ENCODE results near the gene PNMT.
A peak's percentile ranks its signal among the peaks of the same experiment; 100 is the strongest.

PNMT gene

DNA sequence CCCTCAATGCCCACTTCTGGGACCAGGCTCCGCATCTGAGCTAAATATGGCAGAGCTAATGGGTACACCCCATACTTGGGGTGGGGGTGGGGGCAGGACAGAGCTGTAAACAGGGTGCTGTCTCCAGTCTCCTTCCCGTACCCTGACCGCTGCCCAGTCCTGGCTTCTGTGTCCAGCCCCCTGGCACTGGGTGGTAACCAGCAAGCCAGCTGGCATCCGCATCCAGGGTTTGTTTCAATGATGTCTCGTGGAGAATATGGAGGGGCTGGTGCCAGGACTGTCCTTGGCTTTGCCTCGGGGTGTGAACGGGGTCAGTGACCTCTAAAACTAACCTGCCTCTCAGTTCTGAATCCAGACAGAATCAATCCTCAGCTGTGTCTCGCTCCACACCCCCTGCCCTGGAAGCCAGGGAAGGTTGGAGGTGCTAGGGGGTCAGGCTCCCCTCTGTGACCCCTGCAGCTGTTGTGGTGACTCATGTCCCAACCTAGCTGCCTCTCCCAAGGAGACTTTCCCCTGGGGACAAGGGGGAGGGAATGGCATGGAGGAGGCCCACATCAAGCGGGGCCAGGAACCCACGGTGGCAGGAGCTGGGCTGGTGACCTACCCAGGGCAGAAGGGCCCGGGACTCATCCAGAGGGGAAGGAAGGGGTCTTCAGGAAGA is 1.5 kb upstream of the PNMT start:
- no peak overlapping the region for H3K4me3 ChIP-seq (ENCODE audit: low read length)
- DNase-seq (ENCODE audit: low read depth) = no peak
- TF ChIP-seq, protein P1, sequence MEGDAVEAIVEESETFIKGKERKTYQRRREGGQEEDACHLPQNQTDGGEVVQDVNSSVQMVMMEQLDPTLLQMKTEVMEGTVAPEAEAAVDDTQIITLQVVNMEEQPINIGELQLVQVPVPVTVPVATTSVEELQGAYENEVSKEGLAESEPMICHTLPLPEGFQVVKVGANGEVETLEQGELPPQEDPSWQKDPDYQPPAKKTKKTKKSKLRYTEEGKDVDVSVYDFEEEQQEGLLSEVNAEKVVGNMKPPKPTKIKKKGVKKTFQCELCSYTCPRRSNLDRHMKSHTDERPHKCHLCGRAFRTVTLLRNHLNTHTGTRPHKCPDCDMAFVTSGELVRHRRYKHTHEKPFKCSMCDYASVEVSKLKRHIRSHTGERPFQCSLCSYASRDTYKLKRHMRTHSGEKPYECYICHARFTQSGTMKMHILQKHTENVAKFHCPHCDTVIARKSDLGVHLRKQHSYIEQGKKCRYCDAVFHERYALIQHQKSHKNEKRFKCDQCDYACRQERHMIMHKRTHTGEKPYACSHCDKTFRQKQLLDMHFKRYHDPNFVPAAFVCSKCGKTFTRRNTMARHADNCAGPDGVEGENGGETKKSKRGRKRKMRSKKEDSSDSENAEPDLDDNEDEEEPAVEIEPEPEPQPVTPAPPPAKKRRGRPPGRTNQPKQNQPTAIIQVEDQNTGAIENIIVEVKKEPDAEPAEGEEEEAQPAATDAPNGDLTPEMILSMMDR (conservative IDR thresholded peaks at IDR 0.05; ENCODE audit: low read length) = no peak

DNA sequence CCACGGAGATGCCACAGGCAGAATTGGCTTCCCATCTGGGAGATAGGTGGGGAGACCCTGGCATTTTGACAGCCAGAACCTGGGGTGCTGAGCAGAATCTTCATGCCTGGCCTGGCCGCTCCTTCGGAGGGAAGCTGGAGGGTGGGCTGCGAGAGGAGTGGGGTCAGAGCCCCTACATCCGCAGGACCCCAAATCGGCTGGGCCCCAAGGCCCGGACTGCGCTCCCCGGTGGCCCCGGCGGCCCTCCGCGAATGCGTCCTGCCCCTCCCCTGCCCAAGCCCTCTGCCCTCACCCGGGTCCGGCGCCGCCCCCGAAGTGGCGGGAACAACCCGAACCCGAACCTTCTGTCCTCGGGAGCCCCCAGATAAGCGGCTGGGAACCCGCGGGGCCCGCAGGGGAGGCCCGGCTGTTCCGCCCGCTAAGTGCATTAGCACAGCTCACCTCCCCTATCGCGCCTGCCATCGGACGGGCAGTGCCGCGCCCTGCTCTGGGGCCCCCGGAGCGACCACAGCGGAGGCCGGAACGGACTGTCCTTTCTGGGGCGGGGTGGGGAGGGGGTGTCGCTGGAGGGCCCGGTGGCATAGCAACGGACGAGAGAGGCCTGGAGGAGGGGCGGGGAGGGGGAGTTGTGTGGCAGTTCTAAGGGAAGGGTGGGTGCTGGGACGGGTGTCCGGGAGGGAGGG is 850 bp upstream of the PNMT start:
- TF ChIP-seq, protein P1 (conservative IDR thresholded peaks at IDR 0.05; ENCODE audit: low read length) = no peak
- H3K4me3 ChIP-seq (ENCODE audit: low read length) = no peak overlapping the region
- DNase-seq (ENCODE audit: low read depth) = no peak

DNA sequence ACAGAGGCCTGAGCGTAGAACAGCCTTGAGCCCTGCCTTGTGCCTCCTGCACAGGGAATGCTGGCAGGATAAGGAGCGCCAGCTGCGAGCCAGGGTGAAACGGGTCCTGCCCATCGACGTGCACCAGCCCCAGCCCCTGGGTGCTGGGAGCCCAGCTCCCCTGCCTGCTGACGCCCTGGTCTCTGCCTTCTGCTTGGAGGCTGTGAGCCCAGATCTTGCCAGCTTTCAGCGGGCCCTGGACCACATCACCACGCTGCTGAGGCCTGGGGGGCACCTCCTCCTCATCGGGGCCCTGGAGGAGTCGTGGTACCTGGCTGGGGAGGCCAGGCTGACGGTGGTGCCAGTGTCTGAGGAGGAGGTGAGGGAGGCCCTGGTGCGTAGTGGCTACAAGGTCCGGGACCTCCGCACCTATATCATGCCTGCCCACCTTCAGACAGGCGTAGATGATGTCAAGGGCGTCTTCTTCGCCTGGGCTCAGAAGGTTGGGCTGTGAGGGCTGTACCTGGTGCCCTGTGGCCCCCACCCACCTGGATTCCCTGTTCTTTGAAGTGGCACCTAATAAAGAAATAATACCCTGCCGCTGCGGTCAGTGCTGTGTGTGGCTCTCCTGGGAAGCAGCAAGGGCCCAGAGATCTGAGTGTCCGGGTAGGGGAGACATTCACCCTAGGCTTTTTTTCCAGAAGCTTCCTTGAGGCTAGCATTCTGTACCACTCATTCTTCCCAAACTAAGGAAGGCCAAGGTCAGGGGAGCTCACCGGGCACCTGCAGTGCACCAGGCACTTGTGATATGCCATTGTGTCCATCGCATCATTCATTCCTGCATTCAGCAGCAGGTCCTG is 1.9 kb downstream of the PNMT start:
- no peak overlapping the region for H3K4me3 ChIP-seq (ENCODE audit: low read length)
- DNase-seq (ENCODE audit: low read depth) = no peak
- TF ChIP-seq, protein P1 (conservative IDR thresholded peaks at IDR 0.05; ENCODE audit: low read length) = no peak

DNA sequence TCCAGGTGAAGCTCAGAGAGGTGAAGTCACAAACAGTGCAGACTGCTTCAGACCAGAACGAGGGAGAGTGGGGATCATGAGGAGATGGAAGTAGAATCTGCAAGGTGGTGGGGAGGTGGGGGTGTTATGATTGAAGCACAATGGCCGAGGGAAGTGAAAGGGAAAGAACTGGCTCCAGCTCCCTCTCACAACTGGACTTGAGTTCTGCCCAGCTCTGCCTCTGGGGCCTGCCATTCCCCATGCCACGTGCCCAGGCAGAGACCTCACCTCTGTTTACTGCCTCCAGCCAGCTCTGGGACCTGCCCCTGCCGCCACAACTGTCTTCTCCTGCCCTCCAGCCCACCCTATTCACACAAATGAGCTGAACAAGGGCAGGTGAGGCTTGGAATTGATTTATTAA is 2.5 kb downstream of the PNMT start:
- no peak for DNase-seq (ENCODE audit: low read depth)
- TF ChIP-seq, protein P1 (conservative IDR thresholded peaks at IDR 0.05; ENCODE audit: low read length) = no peak
- H3K4me3 ChIP-seq (ENCODE audit: low read length) = no peak overlapping the region

DNA sequence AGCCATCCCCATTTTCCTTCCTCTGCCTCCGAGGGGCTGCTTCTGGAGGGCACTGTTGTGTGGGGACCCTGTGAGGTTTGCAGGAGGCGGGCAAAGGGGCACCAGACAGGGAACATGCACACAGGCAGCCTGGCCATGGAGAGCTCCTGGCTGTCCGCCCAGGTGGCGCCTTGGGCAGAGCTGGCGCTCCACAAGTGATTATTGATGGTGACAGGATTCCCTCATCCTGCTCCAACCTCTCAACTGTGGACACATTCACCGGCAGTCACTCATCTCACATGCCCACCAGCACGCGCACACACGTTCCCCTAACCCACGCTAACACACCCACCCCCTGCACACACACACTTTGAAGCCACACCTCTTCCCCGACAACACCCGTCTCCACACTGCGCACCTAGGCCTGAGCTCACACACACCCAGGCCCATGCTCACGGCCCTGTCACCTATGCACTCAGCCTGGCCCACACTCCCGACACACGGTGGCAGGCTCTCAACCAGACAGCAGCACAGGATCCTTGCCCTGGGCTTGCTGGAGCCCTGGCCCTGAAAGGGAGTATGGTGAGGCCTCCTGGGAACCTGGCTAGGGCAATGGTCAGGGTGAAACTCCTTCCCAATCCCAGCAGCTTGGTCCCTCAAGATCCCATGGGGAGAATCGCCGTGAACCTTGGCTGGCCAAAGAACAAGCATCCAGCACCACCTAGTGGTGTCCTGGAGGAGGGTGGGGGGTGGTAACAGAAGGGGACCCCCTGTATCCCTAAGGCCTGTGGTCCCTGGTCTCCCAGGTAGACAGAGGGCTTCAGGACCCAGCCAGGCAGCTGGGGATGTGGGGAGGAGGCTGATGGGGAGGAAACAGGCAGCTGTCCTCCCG is 3.6 kb downstream of the PNMT start:
- TF ChIP-seq, protein P1 (conservative IDR thresholded peaks at IDR 0.05; ENCODE audit: low read length) = peak; percentile 56
- no peak overlapping the region for H3K4me3 ChIP-seq (ENCODE audit: low read length)
- no peak for DNase-seq (ENCODE audit: low read depth)

DNA sequence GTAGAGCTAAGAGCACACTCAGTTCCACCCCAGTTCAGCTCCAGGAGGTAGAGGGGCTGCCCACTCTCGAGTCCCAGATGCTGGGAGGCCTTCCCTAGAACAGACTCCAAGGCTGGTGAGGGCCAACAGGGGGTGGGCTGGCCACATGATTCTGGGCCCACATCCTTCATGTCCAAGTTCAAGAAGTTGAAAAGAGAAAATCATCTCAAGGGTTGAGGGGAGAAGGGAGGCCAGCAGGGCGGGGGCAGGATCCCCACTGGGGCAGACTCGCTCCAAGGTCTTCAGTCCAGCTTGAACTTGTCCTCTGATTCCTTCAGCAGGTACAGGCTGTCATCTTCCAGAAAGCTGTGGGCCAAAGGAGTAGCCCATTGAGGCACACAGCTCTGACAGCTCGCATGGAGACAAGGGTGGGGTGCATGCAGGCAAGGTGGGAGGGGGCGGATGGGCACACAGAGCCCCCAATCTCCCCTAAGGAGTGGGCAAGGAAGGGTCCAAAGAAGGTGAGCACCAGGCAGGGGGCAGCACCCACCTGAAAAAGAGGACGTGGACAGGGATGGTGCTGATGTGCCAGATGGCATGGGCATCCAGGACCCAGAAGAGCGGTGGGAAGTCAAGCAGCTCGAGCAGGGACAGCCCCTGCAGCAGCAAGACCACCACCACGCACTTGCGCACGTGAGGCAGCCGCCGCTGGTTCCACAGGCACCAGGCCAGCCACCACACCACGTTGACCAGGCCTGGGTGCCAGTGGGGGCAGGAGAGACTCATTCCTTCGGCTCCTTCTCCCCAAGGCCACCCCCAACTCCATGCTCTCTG is 4.5 kb downstream of the PNMT start:
- TF ChIP-seq, protein P1 (conservative IDR thresholded peaks at IDR 0.05; ENCODE audit: low read length) = no peak
- no peak overlapping the region for H3K4me3 ChIP-seq (ENCODE audit: low read length)
- DNase-seq (ENCODE audit: low read depth) = no peak
